Stomach (tissue), 4 donors: ENCODE data around the gene SLC25A12.

Experiments
- CTCF ChIP-seq, 7 experiments: fragments of 450-650 bp in 4 of 7; fragments of 200-600 bp in 3 of 7; sonication (generic) in 3 of 7; IDR thresholded peaks; one replicate each; pipeline ENCODE4 v1.5.1; 2016 to 2019; ENCODE audit warnings: antibody characterized with exemption in 7 of 7, control low read depth in 2 of 7, mild to moderate bottlenecking in 1 of 7
- EP300 ChIP-seq: sonication (generic); formaldehyde crosslinking; IDR thresholded peaks from one replicate; pipeline ENCODE4 v1.6.1; 2017; ENCODE audit warnings: antibody characterized with exemption

- TF ChIP-seq CTCF (IDR thresholded peaks at IDR 0.05) = no peak
- TF ChIP-seq EP300 = no peak
Observed at GRCh38 chr2:171741189-171741588, 152.9 kb downstream of the SLC25A12 start.
